Heart left ventricle (tissue), 13 donors: ENCODE data around the gene SGTA.

Experiments used
- POLR2A ChIP-seq, 2 donors: fragments of 450-650 bp; IDR thresholded peaks; one replicate each; pipeline ENCODE4 v1.6.1; 2017; ENCODE audit warnings: antibody characterized with exemption in 2 of 2, mild to moderate bottlenecking in 2 of 2, moderate library complexity in 2 of 2
- TF ChIP-seq, protein P1 (sequence below), 12 donors: fragments of 200-600 bp; sonication (generic) in 4 of 12; IDR thresholded peaks; one replicate each; pipeline versions ENCODE4 v1.5.0 to v1.8.0; 2018 to 2022; ENCODE audit warnings: antibody characterized with exemption in 12 of 12, mild to moderate bottlenecking in 5 of 12
- donor health status: ischemic (EF 13 %, LVEDD 7.1; RV severe dilation, severe dysfunction).
- donor health status: DM: no; HTN: yes; CAD: no.
- donor health status: DM: no; HTN: no; CAD: no.
- donor health status: ischemic (EF 25% LVEDD 6.9; RV normal size, moderate dysfunction).
- donor health status: ischemic (EF 25% LVEDD 5.7; RV mildly dilated, moderate dysfunction).
- donor health status: ischemic (EF 35%, LVEDD 5.7; RV mildly dilated, moderate dysfunction).
- donor health status: nonischemic (EF 11% LVEDD 7.7; RV severe dilation, severe dysfunction).
- donor health status: DM: yes; HTN: yes; CAD: no.
- donor health status: PGD.
- donor health status: ischemic (EF 29% LVEDD 5.4; RV normal size, mild dysfunction).
- donor health status: nonischemic (EF 23%, LVEDD 6.1; RV moderate dilation, normal function).

DNA sequence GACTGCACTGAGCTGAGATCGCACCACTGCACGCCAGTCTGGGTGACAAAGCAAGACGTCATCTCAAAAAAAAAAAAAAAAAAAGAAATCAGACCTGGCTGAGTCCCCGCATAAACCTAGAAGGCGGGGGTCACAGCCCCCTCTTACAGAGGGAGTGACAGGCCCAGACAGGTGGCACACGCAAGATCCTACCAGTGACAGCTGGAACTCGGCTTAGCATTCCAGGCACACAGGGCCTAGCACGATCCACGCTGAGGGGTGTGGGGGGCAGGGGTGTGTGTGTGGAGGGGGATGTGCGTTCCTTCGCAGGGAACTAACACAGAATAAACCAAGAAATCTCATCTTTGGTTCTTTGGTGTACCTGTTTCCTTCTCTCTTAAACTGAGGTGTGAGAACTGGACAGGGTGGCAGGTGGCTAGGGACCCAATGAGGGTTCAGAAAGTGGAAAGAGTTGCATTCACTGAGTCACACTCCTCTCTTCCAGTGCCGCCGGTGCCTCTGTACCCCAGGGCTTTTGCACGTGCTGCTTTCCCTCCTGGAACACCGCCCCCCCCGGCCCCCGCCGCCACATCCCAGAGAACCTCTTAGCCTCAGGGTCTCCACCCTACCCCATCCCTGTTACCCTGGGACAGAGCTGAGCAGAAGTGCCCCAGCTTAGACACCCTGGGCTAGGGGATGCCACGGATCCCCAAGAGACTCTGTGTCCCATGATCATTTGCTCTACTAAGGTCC, 5.0 kb downstream of the SGTA start:
- TF ChIP-seq, protein P1, sequence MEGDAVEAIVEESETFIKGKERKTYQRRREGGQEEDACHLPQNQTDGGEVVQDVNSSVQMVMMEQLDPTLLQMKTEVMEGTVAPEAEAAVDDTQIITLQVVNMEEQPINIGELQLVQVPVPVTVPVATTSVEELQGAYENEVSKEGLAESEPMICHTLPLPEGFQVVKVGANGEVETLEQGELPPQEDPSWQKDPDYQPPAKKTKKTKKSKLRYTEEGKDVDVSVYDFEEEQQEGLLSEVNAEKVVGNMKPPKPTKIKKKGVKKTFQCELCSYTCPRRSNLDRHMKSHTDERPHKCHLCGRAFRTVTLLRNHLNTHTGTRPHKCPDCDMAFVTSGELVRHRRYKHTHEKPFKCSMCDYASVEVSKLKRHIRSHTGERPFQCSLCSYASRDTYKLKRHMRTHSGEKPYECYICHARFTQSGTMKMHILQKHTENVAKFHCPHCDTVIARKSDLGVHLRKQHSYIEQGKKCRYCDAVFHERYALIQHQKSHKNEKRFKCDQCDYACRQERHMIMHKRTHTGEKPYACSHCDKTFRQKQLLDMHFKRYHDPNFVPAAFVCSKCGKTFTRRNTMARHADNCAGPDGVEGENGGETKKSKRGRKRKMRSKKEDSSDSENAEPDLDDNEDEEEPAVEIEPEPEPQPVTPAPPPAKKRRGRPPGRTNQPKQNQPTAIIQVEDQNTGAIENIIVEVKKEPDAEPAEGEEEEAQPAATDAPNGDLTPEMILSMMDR (IDR thresholded peaks at IDR 0.05): no peak
- no peak for TF ChIP-seq POLR2A (IDR thresholded peaks at IDR 0.05)
